Suprapubic skin (tissue), 4 donors: Measurements from ENCODE around the gene CTCFL. TPM values are rescaled to one million over a fixed set of nuclear protein-coding genes. Genes with fewer than 3 reads are reported as not detected.

Source experiments
- DNase-seq, 2 donors: peaks; one replicate each; pipeline ENCODE4 v3.0.0-alpha.2; 2019; ENCODE audit warnings: low spot score in 2 of 2
- H3K27ac ChIP-seq: fragments of 200-600 bp; sonication (generic); one replicate; pipeline ENCODE4 v1.5.1; 2019
- H3K27me3 ChIP-seq: fragments of 200-600 bp; sonication (generic); one replicate; pipeline ENCODE4 v1.5.1; 2019
- H3K36me3 ChIP-seq: fragments of 200-600 bp; sonication (generic); one replicate; pipeline ENCODE4 v1.5.1; 2019
- H3K4me1 ChIP-seq: fragments of 200-600 bp; sonication (generic); one replicate; pipeline ENCODE4 v1.5.1; 2019
- H3K4me3 ChIP-seq: fragments of 200-600 bp; sonication (generic); one replicate; pipeline ENCODE4 v1.5.1; 2019; ENCODE audit warnings: mild to moderate bottlenecking
- H3K9me3 ChIP-seq: fragments of 200-600 bp; sonication (generic); one replicate; pipeline ENCODE4 v1.5.1; 2019
- CTCF ChIP-seq, 2 donors: fragments of 200-600 bp in 1 of 2; fragments of 450-650 bp in 1 of 2; sonication (generic) in 1 of 2; IDR thresholded peaks; one replicate each; pipeline ENCODE4 v1.5.1; 2016 to 2019; ENCODE audit warnings: antibody characterized with exemption in 2 of 2, mild to moderate bottlenecking in 1 of 2, moderate library complexity in 1 of 2
- EP300 ChIP-seq: sonication (generic); formaldehyde crosslinking; IDR thresholded peaks from one replicate; pipeline ENCODE4 v1.6.1; 2017; ENCODE audit warnings: antibody characterized with exemption
- POLR2A ChIP-seq, 2 donors: fragments of 450-650 bp; IDR thresholded peaks; one replicate each; pipeline ENCODE4 v1.6.1; 2017; ENCODE audit warnings: antibody characterized with exemption in 2 of 2, mild to moderate bottlenecking in 2 of 2, moderate library complexity in 2 of 2
- POLR2AphosphoS5 ChIP-seq, 3 donors: sonication (generic); formaldehyde crosslinking; IDR thresholded peaks; one replicate each; pipeline ENCODE4 v1.6.1; 2017; ENCODE audit warnings: antibody characterized with exemption in 3 of 3
- WGBS: methylation state at CpG from one replicate; pipeline ENCODE4 v1.1.5; 2018; 5-methylcytosine and 5-hydroxymethylcytosine counted together
- total RNA-seq, 4 donors: library from RNA; depleted of rRNA; stranded (reverse); fragments of >200 nt; gene quantifications; one replicate each; pipeline ENCODE4 v1.1.0, GENCODE V29; 2016

Gene CTCFL
- total RNA-seq, 4 donors from 2014 or later, result not detected

- H3K27me3 ChIP-seq, result peaks cover 31% of the 10 kb centered on the region
- WGBS, result 70% methylated on average over 11 of the region's 11 CpGs
- DNase-seq, result no peak
- TF ChIP-seq CTCF (IDR thresholded peaks at IDR 0.05), result no peak
- TF ChIP-seq POLR2A (IDR thresholded peaks at IDR 0.05), result no peak
- no peak for TF ChIP-seq POLR2AphosphoS5 (IDR thresholded peaks at IDR 0.05)
- no peak for TF ChIP-seq EP300
- H3K9me3 ChIP-seq, result no peaks in the 10 kb centered on the region
- no peaks in the 10 kb centered on the region for H3K4me1 ChIP-seq
- H3K36me3 ChIP-seq, result no peaks in the 10 kb centered on the region
- H3K27ac ChIP-seq, result no peak overlapping the region
- H3K4me3 ChIP-seq, result no peak overlapping the region
These were observed 28.6 kb upstream of the CTCFL start for GRCh38 chr20:57553376-57554018.

- 66% methylated on average over 6 of the region's 6 CpGs for WGBS
- no peak overlapping the region for H3K4me3 ChIP-seq
- no peaks in the 10 kb centered on the region for H3K36me3 ChIP-seq
- no peak overlapping the region for H3K27ac ChIP-seq
- TF ChIP-seq POLR2AphosphoS5 (IDR thresholded peaks at IDR 0.05) (no peak), CTCF (IDR thresholded peaks at IDR 0.05) (no peak), EP300 (no peak), POLR2A (IDR thresholded peaks at IDR 0.05) (no peak)
- H3K9me3 ChIP-seq, result no peaks in the 10 kb centered on the region
- no peak for DNase-seq
- H3K4me1 ChIP-seq, result no peaks in the 10 kb centered on the region
- H3K27me3 ChIP-seq, result peaks cover 27% of the 10 kb centered on the region
These were observed 27.5 kb upstream of the CTCFL start for GRCh38 chr20:57552471-57552870.

- DNase-seq, result no peak
These were observed 23.5 kb upstream of the CTCFL start for GRCh38 chr20:57548177-57549058.

GRCh38 chr20:57546956-57547649 is 22.2 kb upstream of the CTCFL start:
- no peak for DNase-seq
- WGBS, result 49% methylated on average over 8 of the region's 8 CpGs
- Histone ChIP-seq H3K9me3 (no peaks in the 10 kb centered on the region), H3K27ac (no peak overlapping the region), H3K36me3 (no peaks in the 10 kb centered on the region), H3K4me1 (peaks cover 6% of the 10 kb centered on the region), H3K4me3 (no peak overlapping the region), H3K27me3 (peaks cover 9% of the 10 kb centered on the region)
- TF ChIP-seq POLR2AphosphoS5 (IDR thresholded peaks at IDR 0.05) (no peak), POLR2A (IDR thresholded peaks at IDR 0.05) (no peak), EP300 (no peak), CTCF (IDR thresholded peaks at IDR 0.05) (no peak)

More at GRCh38 chr20:57548177-57549058, 23.5 kb upstream of the CTCFL start:
- no peak overlapping the region for H3K27ac ChIP-seq
- TF ChIP-seq POLR2AphosphoS5 (IDR thresholded peaks at IDR 0.05), result no peak
- TF ChIP-seq CTCF (IDR thresholded peaks at IDR 0.05), result no peak
- no peak for TF ChIP-seq EP300
- no peak for TF ChIP-seq POLR2A (IDR thresholded peaks at IDR 0.05)
- H3K4me3 ChIP-seq, result no peak overlapping the region
- H3K27me3 ChIP-seq, result peaks cover 9% of the 10 kb centered on the region
- peaks cover 6% of the 10 kb centered on the region for H3K4me1 ChIP-seq
- no peaks in the 10 kb centered on the region for H3K9me3 ChIP-seq
- no peaks in the 10 kb centered on the region for H3K36me3 ChIP-seq
- WGBS, result 80% methylated on average over 21 of the region's 21 CpGs
